GM19035 (cell line): Measurements from ENCODE around the gene SHH.

ENCODE experiments used
- ATAC-seq: cut with Tn5 transposase; IDR thresholded peaks from one replicate; pipeline ENCODE4 v1.9.1; 2021; ENCODE audit not compliant: unreplicated experiment

SHH gene

GRCh38 chr7:155807065-155807671 lies 5.1 kb downstream of the SHH start:
- no peak for ATAC-seq

- no peak for ATAC-seq
These were observed 6.0 kb downstream of the SHH start for GRCh38 chr7:155806096-155806871.

DNA sequence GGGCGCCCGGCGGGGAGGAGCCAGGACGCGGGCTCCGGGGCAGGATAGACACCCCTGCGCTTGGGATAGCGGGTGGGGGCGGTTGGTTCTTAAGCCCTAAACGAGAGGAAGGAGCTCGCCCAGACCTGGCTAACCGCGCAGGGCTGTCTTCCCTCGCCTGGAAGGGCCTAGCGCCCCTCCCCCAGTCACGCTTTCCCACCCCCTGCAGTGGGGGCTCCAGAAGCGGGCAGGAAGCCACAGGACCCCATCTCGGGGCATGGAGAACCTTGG lies 6.5 kb downstream of the SHH start:
- ATAC-seq: no peak

DNA sequence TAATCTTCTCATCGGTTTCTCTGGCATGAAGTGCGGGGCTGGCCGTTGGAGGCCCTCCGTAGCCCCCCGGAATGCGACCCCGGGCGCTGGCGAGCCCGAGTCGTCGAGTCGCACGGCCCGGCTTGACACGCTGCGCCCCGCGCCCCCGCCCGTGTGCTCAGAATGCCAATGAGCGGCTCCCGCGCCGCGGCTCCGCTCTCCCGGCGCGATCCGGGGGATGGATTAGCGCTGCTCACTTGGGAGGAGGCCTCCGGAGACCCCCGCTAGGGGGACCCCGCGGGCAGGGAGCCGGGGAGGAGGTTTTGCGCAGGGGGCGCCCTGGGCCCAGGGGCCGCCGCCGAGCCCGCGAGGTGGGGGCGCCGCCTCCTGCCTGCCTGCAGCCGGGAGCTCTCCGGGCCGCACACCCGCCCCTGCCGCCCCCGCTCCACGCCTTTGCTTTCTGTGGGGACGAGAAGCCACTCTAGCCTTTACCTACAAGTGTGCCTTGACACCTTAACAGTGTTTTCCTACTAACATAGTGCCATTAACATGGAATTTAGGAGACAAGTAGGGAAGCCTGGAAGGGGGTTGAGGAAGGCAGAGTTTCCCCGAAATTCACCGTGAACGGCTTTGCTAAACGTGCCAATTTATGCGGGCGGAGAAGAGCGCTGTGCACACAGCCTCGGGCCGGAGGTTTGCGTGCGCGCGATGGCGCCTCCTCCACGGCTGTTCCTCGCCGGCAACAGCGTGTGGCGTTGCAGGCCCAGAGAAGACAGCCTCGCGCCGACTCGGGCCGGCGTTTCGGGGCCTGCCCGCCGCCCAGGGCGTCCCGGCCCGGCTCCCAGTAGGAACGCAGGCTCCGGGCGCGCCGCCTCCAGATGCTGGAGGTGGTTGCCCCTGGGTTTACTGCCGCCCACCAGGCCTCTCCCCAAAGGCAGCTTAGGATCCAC lies 7.1 kb downstream of the SHH start:
- peak; percentile 42 for ATAC-seq

GRCh38 chr7:155804431-155804831 lies 7.8 kb downstream of the SHH start:
- ATAC-seq: no peak

DNA sequence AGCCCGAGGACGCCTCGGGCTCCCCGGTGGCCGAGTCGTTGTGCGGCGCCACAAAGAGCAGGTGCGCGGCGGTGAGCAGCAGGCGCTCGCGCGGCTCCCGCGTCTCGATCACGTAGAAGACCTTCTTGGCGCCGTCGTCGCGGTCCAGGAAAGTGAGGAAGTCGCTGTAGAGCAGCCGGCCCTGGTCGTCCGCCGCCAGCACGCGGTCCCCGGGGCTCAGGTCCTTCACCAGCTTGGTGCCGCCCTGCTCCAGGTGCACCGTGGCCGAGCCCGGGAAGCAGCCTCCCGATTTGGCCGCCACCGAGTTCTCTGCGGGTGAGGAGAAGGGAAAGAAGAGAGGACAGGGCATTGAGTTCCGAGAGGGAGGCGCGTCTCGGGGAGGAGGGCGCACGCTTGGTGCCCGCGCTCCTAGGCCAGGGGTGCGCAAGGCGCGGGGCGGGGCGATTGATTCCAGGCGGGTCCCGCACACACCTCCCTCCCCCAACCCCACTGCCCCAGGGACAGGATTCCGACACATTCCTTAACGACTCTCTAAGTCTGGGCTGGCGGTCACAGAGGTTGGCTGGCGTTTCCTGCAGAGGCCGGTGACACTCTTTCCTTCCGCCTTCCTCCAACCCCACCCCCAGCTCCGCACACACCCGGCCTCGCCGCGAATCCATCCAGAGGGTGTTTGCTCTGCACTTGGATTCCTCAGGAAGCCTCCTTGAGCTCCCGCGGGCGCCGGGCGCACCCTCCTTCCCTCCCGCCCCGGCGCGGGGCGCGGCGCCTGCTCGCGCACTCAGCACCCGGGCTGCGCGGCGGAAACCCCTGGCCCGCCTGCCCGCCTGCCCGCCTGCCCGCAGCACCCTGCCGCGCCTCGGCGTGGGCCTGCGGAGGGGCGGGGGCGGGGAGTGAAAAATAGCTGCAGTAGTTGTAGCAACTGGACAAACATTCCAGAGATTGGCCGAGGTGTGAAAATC lies 8.6 kb downstream of the SHH start:
- ATAC-seq: no peak

DNA sequence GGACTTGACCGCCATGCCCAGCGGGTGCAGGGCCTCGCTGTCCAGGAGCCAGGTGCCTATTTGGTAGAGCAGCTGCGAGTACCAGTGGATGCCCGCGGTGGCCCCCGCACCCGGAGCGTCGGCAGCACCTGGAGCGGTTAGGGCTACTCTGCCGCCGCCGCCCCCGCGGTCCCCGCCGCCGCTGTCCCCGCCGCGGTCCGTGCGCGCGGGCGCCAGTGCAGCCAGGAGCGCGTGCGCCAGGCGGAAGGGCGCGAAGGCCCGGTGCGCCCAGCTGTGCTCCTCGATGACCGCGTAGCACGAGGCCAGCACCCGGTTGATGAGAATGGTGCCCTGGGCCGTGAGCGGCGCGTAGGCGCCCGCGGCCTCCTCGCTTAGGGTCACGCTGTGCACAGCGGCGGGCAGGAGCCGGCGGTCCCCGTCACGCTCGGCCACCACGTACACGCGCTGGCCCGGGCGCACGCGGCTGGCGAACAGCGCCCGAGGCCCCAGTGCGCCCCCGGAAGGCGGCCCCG lies 9.3 kb downstream of the SHH start:
- ATAC-seq: no peak

- no peak for ATAC-seq
These were observed 10.0 kb downstream of the SHH start for GRCh38 chr7:155802291-155802690.

GRCh38 chr7:155800741-155801267 lies 11.5 kb downstream of the SHH start:
- ATAC-seq: no peak

- ATAC-seq: no peak
These were observed 12.0 kb downstream of the SHH start for GRCh38 chr7:155800301-155800700.

DNA sequence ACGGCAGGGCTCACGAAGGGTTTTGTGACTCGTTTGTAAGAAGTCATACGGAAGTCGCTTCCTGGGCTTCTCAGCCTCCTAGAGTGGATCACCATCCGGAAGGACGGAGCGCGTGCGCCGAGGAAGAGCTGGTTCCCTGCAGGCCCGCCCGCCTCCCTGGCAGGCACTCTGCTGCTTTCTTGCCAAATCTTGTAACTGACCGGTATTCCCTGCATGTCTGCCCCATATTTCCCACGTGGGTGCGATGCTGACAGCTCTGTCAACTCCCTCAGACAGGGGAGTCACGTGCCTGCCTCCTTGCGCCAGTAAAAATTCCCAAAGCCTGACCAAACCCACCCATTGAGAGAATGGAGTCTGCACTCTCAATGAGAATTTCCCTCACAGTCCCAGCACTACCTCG lies 12.7 kb downstream of the SHH start:
- no peak for ATAC-seq

GRCh38 chr7:155798673-155799439 lies 13.4 kb downstream of the SHH start:
- no peak for ATAC-seq

DNA sequence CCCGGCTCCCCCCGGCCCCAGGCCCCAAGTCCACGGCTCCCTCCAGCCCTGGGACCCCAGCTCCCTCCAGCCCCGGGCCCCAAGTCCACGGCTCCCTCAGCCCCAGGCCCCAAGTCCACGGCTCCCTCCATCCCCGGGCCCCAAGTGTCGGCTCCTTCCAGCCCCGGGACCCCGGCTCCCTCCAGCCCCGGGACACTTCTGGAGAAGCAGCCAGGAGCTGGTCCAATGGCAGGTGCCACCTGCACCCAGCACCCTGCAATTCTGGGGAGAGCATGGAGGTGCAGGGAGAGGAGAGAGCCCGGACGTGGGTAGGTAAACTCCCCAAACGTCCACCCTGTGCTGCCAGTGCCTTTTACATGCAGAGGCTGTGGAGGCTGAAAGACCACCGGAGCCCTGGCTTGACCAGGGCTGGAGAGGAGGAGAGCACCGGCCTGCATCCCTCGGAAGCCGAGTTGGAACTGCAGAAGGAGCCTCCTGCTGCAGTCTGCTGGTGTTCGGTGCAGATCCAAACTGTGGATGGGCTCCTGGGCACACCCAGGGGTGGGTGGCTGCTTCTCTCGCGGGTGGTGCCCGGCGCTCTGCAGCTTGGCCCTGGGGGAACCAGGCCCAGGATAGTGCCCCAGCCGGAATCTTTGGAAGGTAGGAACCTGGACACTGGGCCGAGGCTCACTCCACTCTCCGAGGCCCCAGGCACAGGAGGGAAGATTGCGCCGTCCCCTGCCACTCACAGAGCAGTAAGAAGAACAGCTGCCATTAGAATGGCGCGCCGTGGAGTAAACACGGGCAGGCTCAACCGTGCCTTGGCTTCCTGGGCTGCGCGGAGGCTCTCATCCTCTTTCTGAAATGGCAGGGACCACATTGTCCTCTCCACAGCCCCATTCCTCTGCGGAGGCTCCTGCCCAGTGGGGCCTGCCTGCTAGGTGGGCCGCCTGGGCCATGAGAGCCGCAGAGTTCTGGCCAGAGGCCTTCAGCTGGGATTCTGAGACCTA lies 14.7 kb downstream of the SHH start:
- ATAC-seq: no peak

- ATAC-seq: peak; percentile 62
These were observed 15.6 kb downstream of the SHH start for GRCh38 chr7:155796381-155797261.

GRCh38 chr7:155795951-155796350 lies 16.3 kb downstream of the SHH start:
- ATAC-seq: no peak

- no peak for ATAC-seq
These were observed 16.9 kb downstream of the SHH start for GRCh38 chr7:155795401-155795800.

DNA sequence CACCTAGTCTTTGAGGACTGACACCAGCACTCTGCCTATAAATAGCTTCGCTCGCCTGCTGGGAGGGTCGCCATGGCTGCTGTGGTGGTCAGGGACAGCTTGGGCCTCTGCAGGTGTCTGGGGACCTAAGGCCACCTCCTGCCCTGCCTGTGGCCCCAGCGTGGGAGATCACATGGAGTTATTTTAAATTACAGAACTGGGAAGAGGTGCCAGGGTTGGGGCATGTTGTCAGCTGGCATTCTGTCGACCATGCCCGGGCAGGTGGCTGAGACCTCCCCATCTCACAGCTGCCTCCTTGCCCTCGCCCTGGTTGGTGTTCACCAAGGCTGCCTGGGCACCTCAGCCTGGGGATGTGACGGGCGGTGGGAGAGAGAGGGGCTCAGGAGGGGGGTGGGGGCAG lies 18.1 kb downstream of the SHH start:
- ATAC-seq: no peak
